NOMO-1 (cell line): ENCODE data around the gene ILK.

ENCODE experiments used
- DNase-seq, 2 experiments: peaks; one replicate each; lab custom pipeline; 2025; ENCODE audit not compliant: unreplicated experiment in 2 of 2; lab: John Stamatoyannopoulos, UW

ILK gene

DNA sequence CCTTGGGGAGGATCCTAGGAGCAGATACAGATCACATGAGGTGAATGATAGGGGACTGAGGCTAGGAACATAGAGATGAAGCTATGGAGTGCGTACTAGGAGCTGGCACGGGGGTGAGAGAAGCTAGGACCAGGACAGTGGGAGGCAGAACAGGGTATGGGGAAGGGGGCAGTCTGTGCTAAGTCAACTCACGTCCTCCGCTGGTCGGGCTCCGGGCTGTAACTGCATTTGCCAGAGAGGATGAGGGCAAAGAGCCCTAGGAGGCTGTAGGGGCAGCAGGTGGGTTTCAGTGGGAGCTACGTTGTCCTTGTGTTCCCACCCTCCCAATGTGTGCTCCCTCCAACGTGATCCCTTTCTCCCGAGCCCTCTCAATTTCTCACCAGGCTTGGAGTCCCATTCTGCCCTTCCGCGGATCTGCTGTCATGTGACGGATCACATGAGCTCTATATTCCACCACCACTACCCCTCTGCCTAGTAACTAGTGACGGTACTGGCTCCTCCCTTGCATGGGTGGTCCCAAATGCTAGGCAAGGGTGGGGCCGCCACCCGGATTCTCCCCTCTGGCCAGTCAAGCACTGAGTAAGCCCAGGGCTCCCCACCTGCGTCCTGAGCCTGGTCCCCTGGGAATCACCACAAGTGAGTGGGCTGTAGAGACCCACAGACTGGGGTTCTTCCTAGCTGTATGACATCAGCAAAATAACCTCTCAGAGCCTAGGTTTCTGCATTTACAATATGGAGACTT is 15.6 kb downstream of the ILK start, which contains the start of gene TPP1:
TSS of gene TPP1 (minus strand) at position 419 of the 742 bp plus-strand sequence. CDS start at position 397, 22 bp downstream.
- DNase-seq, result peak; percentile 89 to 90

DNA sequence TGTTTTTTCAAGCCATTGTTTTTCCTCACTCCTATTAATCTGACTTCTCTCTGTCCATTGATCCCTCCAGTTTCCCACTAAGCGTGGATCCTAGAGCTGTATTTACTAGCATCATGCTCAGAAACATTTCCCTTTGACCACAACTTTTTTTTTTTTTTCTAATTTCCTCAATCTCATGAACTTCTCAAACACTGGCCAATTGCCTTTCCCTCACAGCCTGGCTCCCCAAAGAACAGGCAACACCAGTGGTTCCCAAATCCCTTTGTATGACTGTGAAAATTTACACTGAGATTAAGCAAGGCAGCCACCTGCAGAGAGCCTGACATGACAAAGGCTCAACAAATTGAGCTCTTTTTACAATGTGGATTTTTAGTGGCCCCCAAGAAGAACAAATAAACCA is 17.1 kb downstream of the ILK start:
- no peak for DNase-seq

DNA sequence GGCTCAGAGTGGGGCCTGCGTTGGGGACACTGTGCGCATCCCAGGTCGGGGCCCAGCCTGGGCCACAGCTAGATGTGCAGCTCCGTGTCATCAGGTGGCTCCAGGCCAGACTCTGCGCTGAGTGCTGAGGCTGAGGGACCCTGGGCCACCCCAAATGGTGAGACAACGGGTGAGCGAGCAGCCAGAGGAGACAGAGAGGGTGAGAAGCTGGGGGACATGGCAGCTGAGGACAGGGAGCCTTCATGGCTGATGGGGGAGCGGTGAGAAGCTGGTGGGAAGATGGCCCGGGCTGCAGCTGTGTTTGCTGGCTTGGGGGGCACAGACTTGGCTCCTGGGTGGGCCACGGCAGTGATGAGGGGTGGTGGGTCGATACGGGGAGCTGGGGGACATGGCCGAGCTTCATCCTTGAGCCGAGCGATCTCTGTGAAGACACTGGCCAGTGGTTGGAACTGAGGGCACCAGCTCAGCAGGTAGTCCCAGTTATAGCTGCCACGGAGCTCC is 18.2 kb downstream of the ILK start:
- DNase-seq, result no peak

DNA sequence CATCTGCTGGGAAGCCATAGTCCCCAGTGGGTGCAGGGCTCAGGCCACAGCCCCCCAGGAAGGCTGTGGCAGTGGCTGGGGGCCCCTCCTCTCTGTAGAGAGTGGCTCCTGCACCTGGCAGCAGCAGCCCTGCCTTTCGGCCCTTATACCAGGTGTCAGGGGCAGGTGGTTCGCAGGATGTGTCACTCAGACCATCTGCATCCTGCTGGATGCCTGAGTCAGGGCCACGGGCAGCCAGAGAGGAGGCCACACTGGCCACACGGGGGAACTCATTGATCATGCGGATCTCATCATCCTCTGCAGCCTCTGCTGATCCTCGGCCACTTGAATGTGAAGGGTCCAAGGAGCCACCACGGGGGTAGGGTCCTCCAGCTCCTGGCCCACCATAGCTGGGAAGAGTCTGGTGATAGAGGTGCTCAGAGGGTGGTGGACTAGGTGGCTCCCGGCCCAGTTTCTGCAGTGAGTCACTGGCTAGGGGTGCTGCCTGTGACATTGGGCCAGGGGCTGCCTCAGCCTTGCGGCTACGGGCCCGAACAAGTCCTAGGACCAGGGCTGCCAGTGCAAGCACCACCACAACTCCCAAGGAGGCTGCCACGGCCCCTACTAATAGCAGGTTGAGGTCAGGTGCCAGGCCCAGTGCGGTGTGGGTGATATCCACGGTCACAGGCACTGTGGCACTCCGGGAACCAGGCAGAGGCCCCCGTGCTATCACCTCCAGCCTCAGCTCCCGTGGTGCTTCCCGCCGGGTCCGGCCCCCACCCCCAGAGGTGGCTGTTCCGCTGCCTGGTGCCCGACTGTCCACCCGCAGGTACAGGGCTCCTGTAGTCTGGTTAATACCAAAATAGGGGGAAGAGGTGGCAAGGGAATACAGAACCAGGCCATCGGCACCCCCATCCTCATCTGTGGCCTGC is 18.9 kb downstream of the ILK start:
- DNase-seq, result no peak

DNA sequence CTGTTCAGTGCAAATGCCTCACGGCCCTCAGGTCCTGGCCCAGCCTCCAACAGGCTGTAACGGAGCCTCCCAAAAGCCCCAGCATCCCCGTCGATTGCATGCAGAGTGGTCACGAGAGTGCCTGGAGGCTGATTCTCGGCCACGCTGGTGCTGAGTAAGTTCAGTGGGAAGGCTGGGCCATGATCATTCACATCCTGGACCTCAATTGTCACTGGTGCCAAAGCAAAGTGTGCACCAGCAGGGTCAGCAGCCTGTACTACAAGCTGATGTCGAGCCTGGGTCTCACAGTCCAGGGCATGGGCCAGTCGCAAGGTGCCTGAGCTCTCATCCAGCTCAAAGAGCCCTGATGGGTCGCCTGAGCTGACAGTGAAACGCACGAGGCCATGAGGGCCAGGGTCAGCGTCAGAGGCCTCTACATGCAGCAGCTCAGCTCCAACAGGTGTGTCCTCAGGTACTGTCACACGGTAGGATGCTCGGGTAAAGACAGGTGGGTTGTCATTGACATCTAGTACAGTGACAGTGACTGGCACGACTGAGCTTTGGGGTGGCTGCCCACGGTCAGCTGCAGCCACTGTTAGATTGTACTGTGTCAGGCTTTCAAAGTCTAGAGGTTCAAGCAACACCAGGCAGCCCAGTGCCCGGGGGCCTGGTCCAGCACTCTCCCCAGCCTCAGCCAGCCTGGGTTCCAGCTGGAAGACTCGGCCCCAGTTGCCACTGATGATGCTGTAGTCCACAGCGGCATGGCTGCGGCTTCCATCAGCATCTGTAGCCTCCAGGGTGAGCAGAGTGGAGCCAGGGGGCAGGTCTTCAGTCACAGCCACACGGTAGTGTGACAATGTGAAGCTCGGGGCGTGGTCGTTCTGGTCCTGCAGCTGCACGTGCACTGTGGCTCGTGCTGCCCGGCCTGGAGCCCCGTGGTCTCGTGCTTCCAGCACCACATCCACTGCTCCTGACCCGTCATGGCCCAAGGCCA is 20.1 kb downstream of the ILK start:
- DNase-seq, result no peak

DNA sequence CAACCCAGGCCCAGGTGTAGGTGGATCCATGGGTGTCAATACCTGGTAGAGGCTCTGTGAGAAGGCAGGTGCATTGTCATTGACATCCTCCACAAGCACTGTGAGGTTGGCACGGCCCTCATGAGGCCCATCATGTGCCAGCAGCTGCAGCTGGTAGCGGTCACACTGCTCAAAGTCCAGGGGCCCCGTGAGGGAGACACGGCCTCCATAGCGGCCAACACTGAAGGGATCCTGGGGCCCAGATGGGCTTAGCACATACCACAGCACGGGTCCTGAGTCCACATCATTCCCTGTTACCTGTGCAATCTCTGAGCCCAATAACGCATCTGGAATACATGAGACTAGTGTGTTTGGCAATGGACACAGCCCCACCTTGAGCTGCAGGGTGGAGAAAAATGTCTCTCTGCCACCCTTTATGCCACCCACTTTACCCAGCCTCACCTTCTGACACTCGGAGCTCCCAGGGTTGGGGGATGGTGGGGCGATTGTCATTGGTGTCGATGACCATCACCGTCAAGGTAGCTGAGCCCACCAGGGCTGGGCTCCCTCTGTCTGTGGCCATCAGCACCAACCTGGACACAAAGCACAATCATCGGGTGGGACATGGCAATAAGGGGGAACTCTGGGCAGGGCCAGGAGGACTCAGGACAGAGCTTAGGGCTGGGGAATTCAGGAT is 21.7 kb downstream of the ILK start:
- DNase-seq, result no peak

DNA sequence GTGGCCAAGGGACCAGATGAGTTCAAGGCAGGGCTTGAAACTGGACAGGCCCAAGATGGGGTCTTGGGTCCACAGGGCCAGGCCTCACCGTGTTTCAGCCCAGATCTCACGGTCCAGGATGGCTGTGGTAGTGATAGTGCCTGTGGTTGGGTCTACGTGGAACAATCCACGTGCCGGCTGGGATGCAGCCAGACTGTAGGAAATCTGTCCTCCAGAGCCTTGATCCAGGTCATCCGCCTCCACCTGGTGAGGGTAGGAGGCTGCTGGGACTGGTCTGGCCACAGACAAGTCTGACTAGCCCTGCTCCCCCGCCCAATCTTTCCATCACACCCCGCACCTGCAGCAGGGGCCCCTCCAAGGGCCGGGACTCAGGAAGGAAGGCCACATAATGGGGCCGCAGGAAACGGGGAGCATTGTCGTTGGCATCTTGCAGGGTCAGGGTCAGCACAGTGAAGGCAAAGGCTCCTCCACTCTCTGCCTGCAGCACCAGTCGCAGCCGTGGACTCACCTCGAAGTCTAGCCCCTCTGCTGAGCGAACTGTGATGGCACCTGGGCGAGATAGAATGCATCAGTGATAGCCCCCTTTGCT is 22.4 kb downstream of the ILK start:
- DNase-seq, result no peak

DNA sequence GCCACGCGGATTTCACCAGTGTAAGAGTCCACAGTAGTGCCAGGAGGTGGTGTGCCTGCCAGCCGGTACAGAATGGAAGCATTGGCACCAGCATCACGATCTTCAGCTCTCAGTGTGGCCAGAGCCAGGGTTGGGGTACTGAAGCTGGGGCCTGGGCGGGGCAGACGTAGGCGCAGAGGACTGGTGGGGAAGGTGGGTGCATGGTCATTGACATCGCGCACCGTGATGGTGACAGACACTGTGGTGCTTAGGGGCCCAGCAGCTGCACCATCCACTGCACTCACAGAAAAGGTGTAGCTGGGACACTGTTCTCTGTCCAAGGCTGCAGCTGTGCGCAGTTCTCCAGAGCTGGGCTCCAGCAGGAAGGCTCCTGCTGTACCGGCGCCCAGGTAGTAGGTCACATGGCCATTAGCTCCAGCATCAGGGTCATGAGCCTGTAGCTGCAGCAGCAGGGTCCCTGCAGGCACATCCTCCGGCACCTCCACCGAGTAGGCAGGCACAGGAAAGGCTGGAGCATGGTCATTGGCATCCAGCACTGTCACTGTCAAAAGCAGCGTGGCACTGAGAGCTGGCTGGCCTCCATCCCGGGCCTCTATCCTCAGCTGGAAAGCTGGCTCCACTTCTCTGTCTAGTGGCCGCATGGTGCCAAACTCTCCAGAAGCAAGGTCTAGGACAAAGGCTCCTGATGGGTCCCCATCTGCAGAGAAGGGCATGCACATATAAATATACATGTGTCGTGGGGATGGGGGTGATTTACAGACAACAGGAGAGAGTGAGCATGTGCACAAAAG is 23.6 kb downstream of the ILK start:
- no peak for DNase-seq

DNA sequence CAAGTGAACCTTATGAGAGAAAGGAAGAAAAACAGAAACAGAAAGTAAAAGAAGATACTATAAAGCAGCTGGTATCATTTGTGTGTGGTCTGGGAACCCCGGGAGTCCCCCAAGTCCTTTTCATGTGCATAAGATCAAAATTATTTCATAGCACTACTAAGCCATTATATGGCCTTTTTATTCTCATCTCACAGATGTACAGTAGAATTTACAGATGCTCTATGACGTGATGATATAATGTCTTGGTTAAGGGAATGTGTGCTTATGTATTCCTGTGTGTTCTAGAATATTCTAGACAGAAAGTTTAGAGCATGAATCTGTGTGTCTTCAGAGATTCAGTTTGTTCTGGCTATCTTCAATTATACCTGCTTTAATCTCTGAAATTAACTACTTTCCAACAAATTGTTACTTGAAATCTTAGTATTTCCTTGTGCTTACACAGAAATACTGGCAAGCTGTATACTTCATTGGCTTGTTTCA is 24.2 kb downstream of the ILK start:
- DNase-seq, result no peak

DNA sequence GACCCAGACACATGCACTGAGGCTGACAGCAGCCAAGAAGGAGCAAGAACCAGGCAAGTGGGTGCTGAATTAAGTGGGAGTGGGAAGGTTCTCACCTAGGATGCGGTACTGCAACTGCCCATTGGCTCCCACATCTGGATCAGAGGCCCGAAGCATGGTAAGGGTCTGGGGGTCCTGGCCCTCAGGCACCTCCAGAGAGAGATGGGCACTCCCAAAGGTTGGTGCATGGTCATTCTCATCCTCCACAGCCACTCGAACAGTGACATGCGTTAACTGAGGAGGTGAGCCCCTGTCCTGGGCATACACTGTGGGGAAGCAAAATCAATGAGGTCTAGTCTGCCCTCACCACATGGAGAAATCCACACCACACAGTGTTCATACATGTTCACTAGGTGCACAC is 25.0 kb downstream of the ILK start:
- no peak for DNase-seq

DNA sequence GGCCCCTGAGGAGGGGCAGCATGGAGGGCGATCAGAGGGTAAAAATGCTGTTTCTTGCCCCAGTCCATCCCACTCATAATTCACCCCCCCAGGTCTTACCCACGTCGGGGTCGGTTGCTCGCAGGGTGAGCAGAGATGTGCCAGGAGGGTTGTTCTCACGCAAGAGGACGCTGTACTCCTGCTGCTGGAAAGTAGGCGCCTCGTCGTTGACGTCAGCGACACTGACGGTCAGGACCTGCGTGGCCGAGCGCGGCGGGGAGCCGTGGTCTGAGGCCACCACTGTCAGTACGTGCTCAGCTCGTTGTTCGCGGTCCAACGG is 26.0 kb downstream of the ILK start:
- no peak for DNase-seq

DNA sequence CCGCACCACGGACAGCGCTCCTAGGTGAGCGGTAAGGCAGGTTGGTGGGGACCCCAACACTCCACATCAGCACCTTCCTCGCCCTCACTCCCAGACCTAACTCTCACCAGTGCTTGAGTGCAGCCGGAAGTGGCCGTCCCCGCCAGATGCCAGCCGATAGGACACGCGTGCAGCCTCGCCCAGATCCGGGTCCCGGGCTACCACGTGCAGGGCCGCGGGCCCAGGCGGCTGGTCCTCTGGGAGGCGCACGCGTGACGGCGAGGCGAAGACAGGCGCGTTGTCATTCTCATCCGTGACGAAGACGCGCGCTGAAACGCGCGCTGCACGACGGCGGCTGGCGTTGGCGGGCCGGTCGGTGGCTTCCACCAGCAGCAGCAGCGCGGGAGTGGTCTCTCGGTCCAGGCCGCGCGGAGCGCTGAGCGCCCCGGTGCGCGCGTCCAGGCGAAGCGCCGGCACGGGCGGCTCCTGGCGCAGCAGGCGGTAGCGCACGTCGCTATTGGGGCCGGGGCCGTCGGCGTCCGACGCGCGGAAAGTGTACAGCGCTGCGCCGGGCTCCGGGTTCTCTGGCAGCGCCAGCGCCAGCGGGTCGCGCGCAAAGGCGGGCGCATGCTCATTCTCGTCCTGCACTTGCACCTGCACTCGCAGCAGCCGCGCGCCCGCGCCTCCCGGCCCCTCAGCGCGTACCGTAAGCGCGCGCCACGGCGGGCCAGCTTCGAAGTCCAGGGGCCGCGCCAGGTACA is 26.5 kb downstream of the ILK start:
- no peak for DNase-seq

DNA sequence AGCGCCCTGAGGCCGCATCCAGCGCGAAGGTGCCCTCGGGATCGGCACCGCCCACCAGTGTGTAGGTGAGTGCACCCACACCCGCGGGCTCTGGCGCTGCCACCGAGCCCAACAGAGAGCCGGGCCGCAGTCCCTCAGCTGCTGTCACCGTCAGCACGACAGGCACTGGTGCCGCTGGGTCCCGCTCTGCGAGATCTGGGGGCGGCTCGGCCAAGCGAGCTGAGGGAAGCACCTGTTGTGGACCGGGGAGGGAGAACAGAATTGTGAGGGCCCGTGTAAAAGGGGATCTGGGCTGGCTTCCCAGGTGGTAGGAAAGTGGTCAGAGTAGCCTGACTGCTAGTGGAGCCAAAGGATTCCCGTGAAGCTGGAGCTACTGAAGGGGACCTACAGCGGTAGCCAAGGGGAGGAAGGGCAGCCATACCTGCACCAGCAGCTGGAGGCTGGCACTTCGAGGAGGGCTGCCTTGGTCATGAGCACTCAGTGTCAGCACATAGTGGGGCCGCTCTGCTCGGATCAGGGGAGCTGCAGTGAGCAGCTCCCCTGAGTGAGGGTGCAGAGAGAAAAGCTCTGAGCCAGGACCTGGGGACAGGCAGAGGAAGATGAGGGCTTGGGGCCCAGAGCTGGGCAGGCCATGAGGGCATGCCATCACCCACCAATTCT is 27.2 kb downstream of the ILK start:
- DNase-seq, result no peak

DNA sequence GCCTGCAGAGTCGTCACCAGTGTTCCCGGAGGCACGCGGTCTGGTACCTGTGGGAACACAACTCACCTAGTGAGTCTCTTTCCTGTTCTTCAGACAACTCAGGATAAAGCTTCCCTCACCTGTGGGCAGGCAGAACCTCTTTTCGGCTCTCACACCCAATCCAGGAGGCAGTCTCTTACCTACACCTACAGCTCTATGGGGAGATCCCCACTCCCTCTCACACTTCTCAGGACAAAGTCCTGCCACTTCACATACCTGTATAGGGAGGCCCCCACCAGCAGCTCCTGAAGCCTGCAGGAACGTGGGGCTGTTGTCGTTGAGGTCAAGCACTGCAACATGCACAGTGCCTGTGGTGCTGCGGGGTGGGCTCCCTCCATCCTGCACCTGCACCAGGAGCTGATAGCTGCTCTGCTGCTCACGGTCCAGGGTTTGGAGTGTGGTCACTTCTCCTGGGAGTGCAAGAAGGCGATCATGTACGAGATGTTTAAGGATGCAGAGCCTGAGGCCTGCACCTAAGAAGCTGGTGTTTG is 27.9 kb downstream of the ILK start:
- DNase-seq, result no peak

DNA sequence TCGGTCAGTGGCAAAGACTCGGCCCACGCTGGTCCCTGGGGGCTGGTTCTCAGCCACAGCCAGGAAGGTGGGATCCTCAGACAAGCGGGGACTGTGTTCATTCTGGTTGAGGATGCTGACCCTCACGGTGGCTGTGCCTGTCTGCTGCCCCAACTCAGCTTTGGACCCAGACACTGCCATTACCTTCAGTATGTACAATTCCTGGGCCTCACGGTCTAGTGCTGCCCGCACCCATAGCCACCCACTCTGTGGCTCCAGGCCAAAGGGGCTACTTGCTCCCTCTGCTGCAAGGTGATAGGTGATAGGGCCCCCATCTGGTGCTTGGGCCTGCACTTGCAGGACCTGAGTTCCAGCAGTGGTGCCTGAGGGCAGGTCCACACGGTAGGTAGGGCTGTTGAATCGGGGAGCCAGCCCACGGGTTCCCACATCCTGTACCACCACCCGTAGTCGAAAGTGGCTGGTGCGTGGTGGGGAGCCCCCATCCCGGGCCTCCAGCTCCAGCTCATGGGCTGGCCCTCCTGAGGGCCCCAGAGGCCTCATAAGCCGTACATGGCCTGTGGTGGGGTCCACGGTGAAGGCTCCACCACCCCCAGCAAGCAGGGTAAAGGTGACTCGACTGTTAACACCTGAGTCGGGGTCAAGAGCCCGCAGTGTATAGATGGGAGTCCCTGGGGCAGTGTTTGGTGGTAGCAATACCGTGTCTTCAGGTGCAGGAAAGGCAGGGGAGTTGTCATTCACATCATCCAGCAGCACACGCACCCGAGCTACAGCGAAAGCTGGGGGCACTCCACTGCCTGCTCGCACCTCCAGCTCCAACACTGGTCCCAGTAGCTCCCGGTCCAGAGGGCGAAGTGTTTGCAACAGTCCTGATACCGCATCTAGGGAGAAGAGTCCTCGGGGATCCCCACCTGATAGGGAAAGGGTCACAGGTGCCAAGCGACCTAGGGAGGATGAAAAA is 28.8 kb downstream of the ILK start:
- DNase-seq, result no peak
